Nasal cavity respiratory epithelium epithelial cell of viscerocranial mucosa (primary cell): Measurements from ENCODE around the gene GLRA2. TPM values are rescaled to one million over a fixed set of nuclear protein-coding genes. Genes with fewer than 3 reads are reported as not detected.

Experiments
- total RNA-seq: library from RNA; depleted of rRNA; stranded (reverse); fragments of >200 nt; gene quantifications from 2 replicates; pipeline ENCODE4 v1.2.3, GENCODE V29; 2014

Gene GLRA2
- total RNA-seq = not detected in 2 replicates

DNA sequence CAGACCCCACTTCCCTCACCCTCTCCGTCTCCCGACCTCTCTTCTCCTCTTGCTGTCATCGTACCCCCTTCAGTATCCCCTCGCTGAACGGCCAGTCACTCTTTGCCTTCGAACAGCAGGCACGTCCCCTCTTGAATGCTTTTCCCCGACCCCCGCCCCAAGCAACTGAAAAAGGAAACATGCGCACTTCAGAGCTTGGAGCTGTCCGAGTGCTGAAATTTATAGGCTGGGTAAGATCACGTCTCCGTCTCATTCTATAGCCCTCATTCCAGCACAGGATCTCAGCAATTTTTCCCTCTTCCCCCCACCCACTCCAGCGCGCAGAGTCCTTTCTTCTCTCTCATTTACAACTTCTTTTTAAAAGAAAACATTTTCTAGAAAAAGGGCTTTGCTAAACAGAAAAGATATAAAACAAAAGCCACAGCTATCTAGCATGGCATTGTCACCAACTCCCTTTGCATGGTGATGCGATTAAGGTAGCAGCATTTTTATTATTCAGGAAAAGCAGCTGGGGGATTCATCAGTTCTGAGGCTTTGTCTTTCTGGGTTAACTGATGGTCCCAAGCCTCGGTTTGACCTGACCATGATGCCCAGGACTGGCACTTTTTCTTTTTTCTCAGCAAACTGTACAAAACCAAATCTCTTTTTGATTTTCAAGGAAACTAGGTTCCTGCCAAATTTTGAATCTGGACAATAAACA, at the start of gene GLRA2:
GLRA2 (plus strand) TSS at position 247 of the 700 bp plus-strand sequence. CDS start 522 bp downstream, outside the sequence.

